Hepatocyte (in vitro differentiated cells): ENCODE measurements around the gene CCDC183. TPM values are rescaled to one million over a fixed set of nuclear protein-coding genes. Genes with fewer than 3 reads are reported as not detected.

ENCODE experiments used
- DNase-seq: peaks from one replicate; pipeline ENCODE4 v3.0.0-alpha.2; 2016; ENCODE audit warnings: low spot score
- H2AFZ ChIP-seq: fragments of 200-600 bp; sonication (generic); 2 replicates; pipeline ENCODE4 v1.6.0; 2016; ENCODE audit warnings: antibody characterized with exemption, mild to moderate bottlenecking
- H3K27ac ChIP-seq: fragments of 200-600 bp; sonication (generic); 2 replicates; pipeline ENCODE4 v1.5.1; 2016; ENCODE audit warnings: mild to moderate bottlenecking
- H3K27me3 ChIP-seq: fragments of 200-600 bp; sonication (generic); 2 replicates; pipeline ENCODE4 v1.6.1; 2016
- H3K36me3 ChIP-seq: fragments of 200-600 bp; sonication (generic); replicated peaks from 2 replicates; pipeline ENCODE4 v1.5.1; 2016; ENCODE audit warnings: low read depth; ENCODE audit not compliant: insufficient read depth
- H3K4me1 ChIP-seq: fragments of 200-600 bp; sonication (generic); 2 replicates; pipeline ENCODE4 v1.5.1; 2016; ENCODE audit warnings: mild to moderate bottlenecking, moderate library complexity; ENCODE audit not compliant: insufficient read depth
- H3K4me2 ChIP-seq: fragments of 200-600 bp; sonication (generic); 2 replicates; pipeline ENCODE4 v1.6.0; 2016
- H3K4me3 ChIP-seq: fragments of 200-600 bp; sonication (generic); 2 replicates; pipeline ENCODE4 v1.5.1; 2016; ENCODE audit warnings: mild to moderate bottlenecking
- H3K79me2 ChIP-seq: fragments of 200-600 bp; sonication (generic); 2 replicates; pipeline ENCODE4 v1.6.0; 2017; ENCODE audit warnings: mild to moderate bottlenecking
- H3K9me2 ChIP-seq: fragments of 200-600 bp; sonication (generic); replicated peaks from 2 replicates; pipeline ENCODE4 v1.6.0; 2017; ENCODE audit warnings: mild to moderate bottlenecking; ENCODE audit not compliant: insufficient read depth
- H3K9me3 ChIP-seq: fragments of 200-600 bp; sonication (generic); 2 replicates; pipeline ENCODE4 v1.5.1; 2016; ENCODE audit warnings: low read depth, mild to moderate bottlenecking
- H4K20me1 ChIP-seq: fragments of 200-600 bp; sonication (generic); 2 replicates; pipeline ENCODE4 v1.6.0; 2016; ENCODE audit warnings: mild to moderate bottlenecking; ENCODE audit not compliant: insufficient read depth, poor library complexity, severe bottlenecking
- CTCF ChIP-seq: fragments of 200-600 bp; sonication (generic); IDR thresholded peaks from 2 replicates; pipeline ENCODE4 v1.5.1; 2016; ENCODE audit warnings: antibody characterized with exemption, mild to moderate bottlenecking; ENCODE audit not compliant: poor library complexity
- EZH2 ChIP-seq: fragments of 200-600 bp; sonication (generic); IDR thresholded peaks from 2 replicates; pipeline ENCODE4 v1.6.1; 2016; ENCODE audit warnings: antibody characterized with exemption, mild to moderate bottlenecking, borderline replicate concordance
- EZH2phosphoT487 ChIP-seq: fragments of 200-600 bp; sonication (generic); IDR thresholded peaks from one replicate; pipeline ENCODE4 v1.6.1; 2018; ENCODE audit warnings: antibody characterized with exemption, mild to moderate bottlenecking, low read depth, moderate library complexity; ENCODE audit not compliant: unreplicated experiment, severe bottlenecking
- WGBS: methylation state at CpG from one replicate; pipeline ENCODE4 v1.1.6; 2016; ENCODE audit warnings: low lambda C conversion rate; ENCODE audit errors: missing lambda C conversion rate; 5-methylcytosine and 5-hydroxymethylcytosine counted together
- polyA plus RNA-seq: library from polyadenylated mRNA; unstranded; fragments of >200 nt; fragmentation: Nextera tagmentation; extraction: Ambion mirVana; gene quantifications from 2 replicates; pipeline ENCODE4 v1.2.1, GENCODE V29; 2016
- total RNA-seq: library from RNA; depleted of rRNA; stranded (reverse); fragments of >200 nt; gene quantifications from 2 replicates; pipeline ENCODE4 v1.2.3, GENCODE V29; 2014

CCDC183 gene
- total and polyA plus RNA-seq, 2 experiments from 2014 or later = 17.7 to 32.1 TPM

- peaks cover 32% of the 10 kb centered on the region for H3K4me1 ChIP-seq
- H3K27me3 ChIP-seq = no peaks in the 10 kb centered on the region
- peaks cover 47% of the 10 kb centered on the region for H3K79me2 ChIP-seq
- no peaks in the 10 kb centered on the region for H3K9me2 ChIP-seq
- no peak overlapping the region for H3K4me3 ChIP-seq
- no peak for TF ChIP-seq EZH2phosphoT487
- TF ChIP-seq CTCF = no peak
- no peak for TF ChIP-seq EZH2
- peaks cover 7% of the 10 kb centered on the region for H4K20me1 ChIP-seq
- H3K4me2 ChIP-seq = no peak overlapping the region
- H2AFZ ChIP-seq = no peak overlapping the region
- no peak for DNase-seq
- no peaks in the 10 kb centered on the region for H3K36me3 ChIP-seq
- WGBS = 88% methylated on average over 12 of the region's 12 CpGs
- H3K9me3 ChIP-seq = no peaks in the 10 kb centered on the region
- no peak overlapping the region for H3K27ac ChIP-seq
Observed at GRCh38 chr9:136805207-136805740, 9.1 kb downstream of the CCDC183 start.

GRCh38 chr9:136806067-136806466 is 9.9 kb downstream of the CCDC183 start:
- Histone ChIP-seq H2AFZ (no peak overlapping the region), H3K9me3 (no peaks in the 10 kb centered on the region), H3K27me3 (no peaks in the 10 kb centered on the region), H3K36me3 (no peaks in the 10 kb centered on the region), H3K79me2 (peaks cover 55% of the 10 kb centered on the region), H3K4me3 (no peak overlapping the region), H3K9me2 (no peaks in the 10 kb centered on the region), H3K4me2 (peak overlapping the region; percentile 87), H3K4me1 (peaks cover 40% of the 10 kb centered on the region), H4K20me1 (peaks cover 12% of the 10 kb centered on the region), H3K27ac (no peak overlapping the region)
- WGBS = 98% methylated on average over 10 of the region's 10 CpGs
- DNase-seq = no peak
- no peak for TF ChIP-seq EZH2
- TF ChIP-seq EZH2phosphoT487 = no peak
- no peak for TF ChIP-seq CTCF

DNA sequence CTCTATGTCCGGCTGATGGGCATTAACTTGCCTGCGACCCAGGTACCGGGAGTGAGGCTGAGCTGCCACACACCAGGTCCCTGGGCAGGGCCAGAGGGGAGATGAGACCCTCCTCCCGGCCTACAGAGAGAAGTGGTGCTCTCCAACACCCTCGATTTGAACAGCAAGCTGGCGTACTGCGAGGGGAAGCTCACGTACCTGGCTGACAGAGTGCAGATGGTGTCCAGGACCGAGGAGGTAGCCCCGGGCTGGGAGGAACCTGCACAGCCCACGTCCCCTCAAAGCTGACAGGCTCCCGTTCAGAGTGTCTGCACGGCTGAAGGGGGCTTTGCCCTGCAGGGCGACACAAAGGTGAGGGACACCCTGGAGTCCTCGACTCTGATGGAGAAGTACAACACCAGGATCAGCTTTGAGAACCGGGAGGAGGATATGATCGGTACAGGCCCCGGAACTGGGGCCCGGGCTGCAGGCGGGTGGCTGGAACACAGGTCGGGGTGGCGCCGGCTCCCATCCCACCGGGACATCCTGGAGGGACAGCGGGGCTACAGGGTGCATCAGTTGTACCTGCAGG is 10.6 kb downstream of the CCDC183 start:
- H3K79me2 ChIP-seq = peaks cover 58% of the 10 kb centered on the region
- H2AFZ ChIP-seq = no peak overlapping the region
- H3K9me3 ChIP-seq = no peaks in the 10 kb centered on the region
- no peaks in the 10 kb centered on the region for H3K36me3 ChIP-seq
- WGBS = 76% methylated on average over 25 of the region's 25 CpGs
- H3K27ac ChIP-seq = peak overlapping the region; percentile 90
- H3K4me2 ChIP-seq = peak overlapping the region; percentile 87
- no peaks in the 10 kb centered on the region for H3K9me2 ChIP-seq
- peaks cover 35% of the 10 kb centered on the region for H3K4me1 ChIP-seq
- DNase-seq = no peak
- H3K4me3 ChIP-seq = peak overlapping the region; percentile 44
- TF ChIP-seq EZH2 (no peak), EZH2phosphoT487 (no peak), CTCF (no peak)
- H4K20me1 ChIP-seq = peaks cover 13% of the 10 kb centered on the region
- H3K27me3 ChIP-seq = no peaks in the 10 kb centered on the region
